Mesenchymal stem cell (in vitro differentiated cells and primary cell): ENCODE measurements around the gene SMURF1.

Experiments
- DNase-seq: peaks from one replicate; pipeline ENCODE4 v3.0.0-alpha.2; 2013
- H2AFZ ChIP-seq: one replicate; pipeline ENCODE4 v1.6.1; 2013; ENCODE audit warnings: low read depth, mild to moderate bottlenecking, control low read depth, inconsistent platforms, low read length, moderate library complexity
- H2AK5ac ChIP-seq: 2 replicates; pipeline ENCODE4 v1.6.1; 2013; ENCODE audit warnings: low read length, moderate library complexity, mild to moderate bottlenecking, inconsistent platforms; ENCODE audit not compliant: severe bottlenecking
- H2BK120ac ChIP-seq: one replicate; pipeline ENCODE4 v1.6.1; 2013; ENCODE audit warnings: low read depth, mild to moderate bottlenecking, inconsistent platforms, low read length, moderate library complexity
- H2BK12ac ChIP-seq, 2 experiments: one replicate each; pipeline ENCODE4 v1.6.1; 2013; ENCODE audit warnings: inconsistent platforms in 2 of 2, low read length in 2 of 2, mild to moderate bottlenecking in 2 of 2, moderate library complexity in 2 of 2, control low read depth in 1 of 2
- H2BK15ac ChIP-seq: one replicate; pipeline ENCODE4 v1.6.1; 2013; ENCODE audit warnings: mild to moderate bottlenecking, low read depth, inconsistent platforms; ENCODE audit not compliant: poor library complexity, severe bottlenecking
- H2BK5ac ChIP-seq: 2 replicates; pipeline ENCODE4 v1.6.1; 2013; ENCODE audit warnings: low read depth, mild to moderate bottlenecking, low read length, control low read depth, inconsistent platforms; ENCODE audit not compliant: poor library complexity, severe bottlenecking
- H3K14ac ChIP-seq, 2 experiments: one replicate each; pipeline ENCODE4 v1.6.1; 2013; ENCODE audit warnings: inconsistent platforms in 2 of 2, low read length in 2 of 2, control low read depth in 1 of 2, mild to moderate bottlenecking in 1 of 2, moderate library complexity in 1 of 2
- H3K18ac ChIP-seq, 2 experiments: one replicate each; pipeline ENCODE4 v1.6.1; 2013; ENCODE audit warnings: inconsistent platforms in 2 of 2, low read length in 2 of 2, control low read depth in 1 of 2, low read depth in 1 of 2, mild to moderate bottlenecking in 1 of 2
- H3K23ac ChIP-seq, 2 experiments: one replicate each; pipeline ENCODE4 v1.6.1; 2013; ENCODE audit warnings: inconsistent platforms in 2 of 2, low read length in 2 of 2, mild to moderate bottlenecking in 2 of 2, moderate library complexity in 2 of 2, control low read depth in 1 of 2
- H3K27ac ChIP-seq: 2 replicates; pipeline ENCODE4 v1.5.1; 2013; ENCODE audit warnings: mild to moderate bottlenecking, moderate library complexity, low read length, control low read depth, inconsistent platforms; ENCODE audit not compliant: poor library complexity, severe bottlenecking
- H3K27me3 ChIP-seq, 2 experiments: 2 replicates each; pipeline versions ENCODE4 v1.6.1 to v1.7.0; 2013; ENCODE audit warnings: low read length in 2 of 2, mild to moderate bottlenecking in 2 of 2, moderate library complexity in 2 of 2, control low read depth in 1 of 2, inconsistent platforms in 1 of 2; ENCODE audit not compliant: control insufficient read depth in 1 of 2, insufficient read depth in 1 of 2
- H3K36me3 ChIP-seq, 2 experiments: 2 replicates each; pipeline versions ENCODE4 v1.6.1 to v1.7.0; 2013; ENCODE audit warnings: low read length in 2 of 2, control low read depth in 1 of 2, inconsistent platforms in 1 of 2, low read depth in 1 of 2, mild to moderate bottlenecking in 1 of 2; ENCODE audit not compliant: insufficient read depth in 2 of 2, control insufficient read depth in 1 of 2
- H3K4ac ChIP-seq, 2 experiments: one replicate each; pipeline ENCODE4 v1.6.1; 2013; ENCODE audit warnings: inconsistent platforms in 2 of 2, low read length in 2 of 2, mild to moderate bottlenecking in 2 of 2, moderate library complexity in 2 of 2, control low read depth in 1 of 2, low read depth in 1 of 2
- H3K4me1 ChIP-seq: 2 replicates; pipeline ENCODE4 v1.6.1; 2013; ENCODE audit warnings: low read depth, low read length, control low read depth; ENCODE audit not compliant: control insufficient read depth, insufficient read depth
- H3K4me2 ChIP-seq: 2 replicates; pipeline ENCODE4 v1.6.1; 2013; ENCODE audit warnings: low read length, mild to moderate bottlenecking, inconsistent platforms; ENCODE audit not compliant: poor library complexity, severe bottlenecking
- H3K4me3 ChIP-seq, 2 experiments: 2 replicates each; pipeline versions ENCODE4 v1.5.1 to v1.7.0; 2013; ENCODE audit warnings: low read length in 2 of 2, mild to moderate bottlenecking in 2 of 2, control low read depth in 1 of 2, low read depth in 1 of 2; ENCODE audit not compliant: insufficient read depth in 1 of 2
- H3K79me1 ChIP-seq: replicated peaks from 2 replicates; pipeline ENCODE4 v1.6.1; 2013; ENCODE audit warnings: mild to moderate bottlenecking, control low read depth, low read length, inconsistent platforms; ENCODE audit not compliant: poor library complexity, severe bottlenecking
- H3K9ac ChIP-seq: 2 replicates; pipeline ENCODE4 v1.7.0; 2013; ENCODE audit warnings: mild to moderate bottlenecking, low read length, moderate library complexity
- H3K9me3 ChIP-seq: 2 replicates; pipeline ENCODE4 v1.7.0; 2013; ENCODE audit warnings: mild to moderate bottlenecking, low read length; ENCODE audit not compliant: control insufficient read depth
- H4K8ac ChIP-seq: one replicate; pipeline ENCODE4 v1.6.1; 2013; ENCODE audit warnings: inconsistent platforms, mild to moderate bottlenecking, low read length, moderate library complexity
- H4K91ac ChIP-seq: one replicate; pipeline ENCODE4 v1.6.1; 2013; ENCODE audit warnings: mild to moderate bottlenecking, low read length, inconsistent platforms
- WGBS: methylation state at CpG from one replicate; pipeline ENCODE4 v1.1.7; 2013; ENCODE audit warnings: mixed read lengths; 5-methylcytosine and 5-hydroxymethylcytosine counted together

Gene SMURF1

DNA sequence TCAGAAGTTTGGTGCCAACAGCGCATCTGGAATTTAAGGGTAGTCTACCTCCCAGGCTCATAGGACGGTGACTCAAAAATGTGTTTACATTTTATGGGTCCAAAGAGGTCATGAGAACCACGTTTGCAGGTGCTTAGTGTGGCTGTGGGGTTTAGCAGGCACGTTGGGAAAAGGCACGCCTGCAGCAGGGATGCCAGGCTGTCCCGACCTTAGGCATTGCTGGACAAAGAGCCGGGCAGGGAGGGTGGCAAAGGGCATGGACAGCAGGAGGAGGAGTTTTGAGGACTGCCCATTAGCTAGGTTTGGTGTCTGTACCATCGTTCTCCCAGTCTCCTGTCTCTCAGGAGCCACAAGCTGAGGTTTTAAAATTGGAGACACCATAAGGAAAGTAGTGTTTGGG, 161.2 kb downstream of the SMURF1 start:
- no peak overlapping the region for H4K91ac ChIP-seq
- H3K79me1 ChIP-seq = peaks cover 26% of the 10 kb centered on the region
- H2AK5ac ChIP-seq = no peak overlapping the region
- no peak overlapping the region for H3K4me2 ChIP-seq
- H2BK120ac ChIP-seq = no peak overlapping the region
- H3K14ac ChIP-seq = no peak overlapping the region
- no peak overlapping the region for H3K27ac ChIP-seq
- H3K9me3 ChIP-seq = peaks cover 4% of the 10 kb centered on the region
- H3K4me3 ChIP-seq = no peak overlapping the region
- no peak overlapping the region for H3K4ac ChIP-seq
- no peaks in the 10 kb centered on the region for H3K4me1 ChIP-seq
- H3K9ac ChIP-seq = no peak overlapping the region
- no peak overlapping the region for H2BK5ac ChIP-seq
- no peak overlapping the region for H2AFZ ChIP-seq
- H2BK15ac ChIP-seq = no peak overlapping the region
- WGBS = 92% methylated on average over 8 of the region's 8 CpGs
- no peak overlapping the region for H2BK12ac ChIP-seq
- no peak overlapping the region for H3K23ac ChIP-seq
- no peak for DNase-seq
- no peak overlapping the region for H4K8ac ChIP-seq
- H3K27me3 ChIP-seq = no peaks in the 10 kb centered on the region
- H3K36me3 ChIP-seq = peaks cover 50 to 98% of the 10 kb centered on the region in 2 experiments
- H3K18ac ChIP-seq = no peak overlapping the region

DNA sequence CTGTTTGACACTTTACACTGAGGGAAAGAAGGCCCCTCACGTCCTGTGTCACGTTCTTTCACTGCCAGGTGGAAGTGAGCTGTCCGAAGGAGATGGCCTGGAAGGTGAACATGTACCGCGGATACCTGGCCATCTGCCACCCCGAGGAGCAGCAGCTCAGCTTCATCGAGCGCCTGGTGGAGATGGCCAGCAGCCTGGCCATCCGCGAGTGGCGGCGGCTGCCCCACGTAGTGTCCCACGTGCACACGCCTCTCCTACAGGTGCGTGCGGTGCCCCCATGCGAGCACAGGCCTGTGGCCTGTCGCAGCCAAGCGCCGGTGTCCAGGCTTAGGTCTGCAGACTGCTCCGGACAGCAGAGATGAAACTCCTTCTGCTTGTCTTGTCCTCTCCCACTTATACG, 162.2 kb downstream of the SMURF1 start:
- H3K36me3 ChIP-seq = peaks cover 59 to 98% of the 10 kb centered on the region in 2 experiments
- 98% methylated on average over 23 of the region's 23 CpGs for WGBS
- no peak overlapping the region for H2BK5ac ChIP-seq

DNA sequence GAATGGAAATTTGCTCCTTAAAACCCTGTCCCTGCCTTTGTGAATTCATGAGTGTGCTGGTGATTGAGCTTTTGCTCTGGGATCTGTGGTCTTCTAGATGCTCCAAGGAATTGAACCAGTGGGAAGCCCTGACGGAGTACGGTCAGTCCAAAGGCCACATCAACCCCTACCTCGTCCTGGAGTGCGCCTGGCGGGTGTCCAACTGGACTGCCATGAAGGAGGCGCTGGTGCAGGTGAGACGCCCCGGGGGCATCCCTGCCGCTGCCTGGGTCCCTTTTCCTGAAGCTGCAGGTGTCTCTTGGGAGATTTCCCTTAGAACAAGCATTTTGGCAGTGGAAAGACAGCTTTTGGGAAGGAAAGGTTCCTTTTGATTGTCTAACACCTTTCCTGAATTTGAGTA, 165.2 kb downstream of the SMURF1 start:
- H3K9ac ChIP-seq = no peak overlapping the region
- H3K9me3 ChIP-seq = no peaks in the 10 kb centered on the region
- H3K36me3 ChIP-seq = peaks cover 76 to 98% of the 10 kb centered on the region in 2 experiments
- H3K27me3 ChIP-seq = no peaks in the 10 kb centered on the region
- no peak overlapping the region for H3K23ac ChIP-seq
- WGBS = 98% methylated on average over 9 of the region's 9 CpGs
- H3K4me1 ChIP-seq = no peaks in the 10 kb centered on the region
- H3K4me3 ChIP-seq = no peak overlapping the region
- H2BK120ac ChIP-seq = no peak overlapping the region
- no peak overlapping the region for H3K4me2 ChIP-seq
- peaks cover 39% of the 10 kb centered on the region for H3K79me1 ChIP-seq
- no peak overlapping the region for H2BK15ac ChIP-seq
- H2BK5ac ChIP-seq = no peak overlapping the region
- H2AK5ac ChIP-seq = no peak overlapping the region
- no peak overlapping the region for H4K8ac ChIP-seq
- H4K91ac ChIP-seq = no peak overlapping the region
- H2AFZ ChIP-seq = no peak overlapping the region
- H2BK12ac ChIP-seq = no peak overlapping the region
- H3K18ac ChIP-seq = no peak overlapping the region
- no peak overlapping the region for H3K27ac ChIP-seq
- no peak overlapping the region for H3K4ac ChIP-seq
- no peak for DNase-seq
- no peak overlapping the region for H3K14ac ChIP-seq

More for the DNA sequence above, 162.2 kb downstream of the SMURF1 start:
- Histone ChIP-seq H2AFZ (no peak overlapping the region), H3K4me1 (no peaks in the 10 kb centered on the region), H3K9me3 (peaks cover 4% of the 10 kb centered on the region), H2AK5ac (no peak overlapping the region), H2BK15ac (no peak overlapping the region), H4K91ac (no peak overlapping the region), H3K27me3 (no peaks in the 10 kb centered on the region), H3K14ac (no peak overlapping the region), H2BK12ac (no peak overlapping the region), H3K4me2 (no peak overlapping the region), H3K23ac (no peak overlapping the region), H3K27ac (no peak overlapping the region), H3K79me1 (peaks cover 27% of the 10 kb centered on the region), H3K4me3 (no peak overlapping the region), H3K9ac (no peak overlapping the region), H3K18ac (no peak overlapping the region), H3K4ac (no peak overlapping the region), H2BK120ac (no peak overlapping the region), H4K8ac (no peak overlapping the region)
- DNase-seq = no peak
